Panc1 (cell line): ENCODE results near the gene CSTB. TPM values are rescaled to one million over a fixed set of nuclear protein-coding genes. Genes with fewer than 3 reads are reported as not detected.
A peak's percentile ranks its signal among the peaks of the same experiment; 100 is the strongest.

Experiments used
- ATAC-seq: fragments of 200-7000 bp; cut with Tn5 transposase; 2 replicates; pipeline ENCODE4 v1.9.1; 2020; ENCODE audit warnings: mild to moderate bottlenecking, moderate library complexity
- BruUV-seq: library from RNA; stranded (reverse); fragments of 400-500 nt; replicated peaks from 2 replicates; lab custom pipeline; 2021; lab: Mats Ljungman, UMichigan
- CTCF ChIA-PET: fragments of 300-600 bp; sonication (Branson Sonifier 250); formaldehyde crosslinking; loops from one replicate; lab custom pipeline; 2022; ENCODE audit warnings: antibody characterized with exemption; lab: Charles Lee
- POLR2A ChIA-PET: fragments of 300-600 bp; sonication (Branson Sonifier 250); formaldehyde crosslinking; loops from one replicate; lab custom pipeline; 2022; ENCODE audit warnings: antibody characterized with exemption; lab: Charles Lee
- DNase-seq: peaks from one replicate; pipeline ENCODE4 v3.0.0-alpha.2; 2010; ENCODE audit warnings: low read depth, low spot score
- H3K27ac ChIP-seq: 2 replicates; pipeline ENCODE4 v1.5.1; 2011; ENCODE audit warnings: mild to moderate bottlenecking, low read length, inconsistent platforms
- H3K27me3 ChIP-seq: fragments of 200-500 bp; sonication (Bioruptor generic); 2 replicates; pipeline ENCODE4 v1.6.0; 2014; ENCODE audit warnings: low read length, inconsistent platforms; ENCODE audit not compliant: control insufficient read depth, insufficient read depth
- H3K36me3 ChIP-seq: fragments of 200-500 bp; sonication (Bioruptor generic); 2 replicates; pipeline ENCODE4 v1.5.1; 2014; ENCODE audit warnings: inconsistent platforms, mild to moderate bottlenecking, low read length, moderate library complexity; ENCODE audit not compliant: control insufficient read depth, insufficient read depth
- H3K4me1 ChIP-seq: 2 replicates; pipeline ENCODE4 v1.5.1; 2011; ENCODE audit warnings: inconsistent platforms, mild to moderate bottlenecking, low read length, moderate library complexity; ENCODE audit not compliant: control insufficient read depth, insufficient read depth
- H3K4me3 ChIP-seq, 2 experiments: 2 replicates each; pipeline ENCODE4 v1.5.1; 2011 to 2012; ENCODE audit warnings: low read depth in 2 of 2, low read length in 2 of 2, mild to moderate bottlenecking in 2 of 2, inconsistent platforms in 1 of 2, moderate library complexity in 1 of 2
- H3K9me3 ChIP-seq: fragments of 200-500 bp; sonication (Bioruptor generic); 2 replicates; pipeline ENCODE4 v1.5.1; 2014; ENCODE audit warnings: low read depth, mild to moderate bottlenecking, inconsistent platforms, low read length, moderate library complexity; ENCODE audit not compliant: control insufficient read depth, insufficient read depth
- POLR2AphosphoS5 ChIP-seq: IDR thresholded peaks from 2 replicates; pipeline ENCODE4 v1.6.1; 2012; ENCODE audit warnings: mild to moderate bottlenecking, low read depth, low read length, moderate library complexity
- SIN3A ChIP-seq: IDR thresholded peaks from 2 replicates; pipeline ENCODE4 v1.6.1; 2012; ENCODE audit warnings: low read depth, mild to moderate bottlenecking, low read length, moderate library complexity, borderline replicate concordance; ENCODE audit not compliant: insufficient read depth
- TCF7L2 ChIP-seq: IDR thresholded peaks from 2 replicates; pipeline ENCODE4 v1.6.1; 2011; ENCODE audit warnings: mild to moderate bottlenecking, low read depth, low read length, inconsistent platforms
- in situ Hi-C: cut with HindIII; loops from 2 replicates; pipeline ENCODE4 v1.10.0; 2016; ENCODE audit warnings: low sequenced_read_pairs, low pct_unique_long_range_greater_than_20kb
- intact Hi-C: fragments of 100-400 bp; cut with micrococcal nuclease; formaldehyde crosslinking; loops from one replicate; pipeline ENCODE4 v1.10.0; 2022; ENCODE audit not compliant: unreplicated experiment
- total RNA-seq: library from RNA; stranded (reverse); gene quantifications from one replicate; pipeline ENCODE4 v1.2.1, GENCODE V29; 2021; ENCODE audit not compliant: unreplicated experiment
- TF ChIP-seq, protein P1 (sequence below): fragments of 450-650 bp; IDR thresholded peaks from 2 replicates; pipeline ENCODE4 v1.5.1; 2017; ENCODE audit warnings: mild to moderate bottlenecking
- TF ChIP-seq, protein P2 (sequence below), 2 experiments: IDR thresholded peaks; 2 replicates each; pipeline ENCODE4 v1.6.1; 2011 to 2012; ENCODE audit warnings: low read depth in 2 of 2, control low read depth in 1 of 2, low read length in 1 of 2, mild to moderate bottlenecking in 1 of 2, moderate library complexity in 1 of 2; ENCODE audit not compliant: insufficient read depth in 1 of 2

Gene CSTB
- total RNA-seq, 1 experiment from 2014 or later: 72.5 TPM

DNA sequence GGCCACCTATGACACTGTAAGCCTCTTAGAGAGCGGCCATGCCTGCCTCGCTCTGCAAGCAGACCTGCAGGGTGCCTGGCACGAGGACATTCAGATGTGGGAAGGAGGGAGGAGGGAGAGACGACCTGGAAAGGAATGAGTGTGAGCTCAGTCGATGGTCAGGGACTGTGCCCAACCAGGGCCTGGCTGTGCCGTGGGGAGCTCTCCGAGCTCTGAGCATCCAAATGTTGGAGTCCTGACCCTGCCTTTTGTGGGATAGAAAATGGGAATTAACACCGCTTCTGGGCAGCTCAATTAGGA lies 7.3 kb downstream of the CSTB start:
- no TSS peak for BruUV-seq
- intact Hi-C loops (no loop called here), in situ Hi-C loops (no loop called here)
- POLR2A ChIA-PET: no interaction called here
- peaks cover 29% of the 10 kb centered on the region for H3K4me1 ChIP-seq
- no peak overlapping the region for H3K4me3 ChIP-seq
- DNase-seq: no peak
- no peaks in the 10 kb centered on the region for H3K9me3 ChIP-seq
- H3K27me3 ChIP-seq: no peaks in the 10 kb centered on the region
- peak; percentile 12 for ATAC-seq
- H3K27ac ChIP-seq: peak overlapping the region; percentile 73; the same call in 1 of the 2 replicates
- CTCF ChIA-PET: no interaction called here
- H3K36me3 ChIP-seq: no peaks in the 10 kb centered on the region
- TF ChIP-seq, protein P1, sequence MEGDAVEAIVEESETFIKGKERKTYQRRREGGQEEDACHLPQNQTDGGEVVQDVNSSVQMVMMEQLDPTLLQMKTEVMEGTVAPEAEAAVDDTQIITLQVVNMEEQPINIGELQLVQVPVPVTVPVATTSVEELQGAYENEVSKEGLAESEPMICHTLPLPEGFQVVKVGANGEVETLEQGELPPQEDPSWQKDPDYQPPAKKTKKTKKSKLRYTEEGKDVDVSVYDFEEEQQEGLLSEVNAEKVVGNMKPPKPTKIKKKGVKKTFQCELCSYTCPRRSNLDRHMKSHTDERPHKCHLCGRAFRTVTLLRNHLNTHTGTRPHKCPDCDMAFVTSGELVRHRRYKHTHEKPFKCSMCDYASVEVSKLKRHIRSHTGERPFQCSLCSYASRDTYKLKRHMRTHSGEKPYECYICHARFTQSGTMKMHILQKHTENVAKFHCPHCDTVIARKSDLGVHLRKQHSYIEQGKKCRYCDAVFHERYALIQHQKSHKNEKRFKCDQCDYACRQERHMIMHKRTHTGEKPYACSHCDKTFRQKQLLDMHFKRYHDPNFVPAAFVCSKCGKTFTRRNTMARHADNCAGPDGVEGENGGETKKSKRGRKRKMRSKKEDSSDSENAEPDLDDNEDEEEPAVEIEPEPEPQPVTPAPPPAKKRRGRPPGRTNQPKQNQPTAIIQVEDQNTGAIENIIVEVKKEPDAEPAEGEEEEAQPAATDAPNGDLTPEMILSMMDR: no peak
- TF ChIP-seq, protein P2, sequence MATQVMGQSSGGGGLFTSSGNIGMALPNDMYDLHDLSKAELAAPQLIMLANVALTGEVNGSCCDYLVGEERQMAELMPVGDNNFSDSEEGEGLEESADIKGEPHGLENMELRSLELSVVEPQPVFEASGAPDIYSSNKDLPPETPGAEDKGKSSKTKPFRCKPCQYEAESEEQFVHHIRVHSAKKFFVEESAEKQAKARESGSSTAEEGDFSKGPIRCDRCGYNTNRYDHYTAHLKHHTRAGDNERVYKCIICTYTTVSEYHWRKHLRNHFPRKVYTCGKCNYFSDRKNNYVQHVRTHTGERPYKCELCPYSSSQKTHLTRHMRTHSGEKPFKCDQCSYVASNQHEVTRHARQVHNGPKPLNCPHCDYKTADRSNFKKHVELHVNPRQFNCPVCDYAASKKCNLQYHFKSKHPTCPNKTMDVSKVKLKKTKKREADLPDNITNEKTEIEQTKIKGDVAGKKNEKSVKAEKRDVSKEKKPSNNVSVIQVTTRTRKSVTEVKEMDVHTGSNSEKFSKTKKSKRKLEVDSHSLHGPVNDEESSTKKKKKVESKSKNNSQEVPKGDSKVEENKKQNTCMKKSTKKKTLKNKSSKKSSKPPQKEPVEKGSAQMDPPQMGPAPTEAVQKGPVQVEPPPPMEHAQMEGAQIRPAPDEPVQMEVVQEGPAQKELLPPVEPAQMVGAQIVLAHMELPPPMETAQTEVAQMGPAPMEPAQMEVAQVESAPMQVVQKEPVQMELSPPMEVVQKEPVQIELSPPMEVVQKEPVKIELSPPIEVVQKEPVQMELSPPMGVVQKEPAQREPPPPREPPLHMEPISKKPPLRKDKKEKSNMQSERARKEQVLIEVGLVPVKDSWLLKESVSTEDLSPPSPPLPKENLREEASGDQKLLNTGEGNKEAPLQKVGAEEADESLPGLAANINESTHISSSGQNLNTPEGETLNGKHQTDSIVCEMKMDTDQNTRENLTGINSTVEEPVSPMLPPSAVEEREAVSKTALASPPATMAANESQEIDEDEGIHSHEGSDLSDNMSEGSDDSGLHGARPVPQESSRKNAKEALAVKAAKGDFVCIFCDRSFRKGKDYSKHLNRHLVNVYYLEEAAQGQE (IDR thresholded peaks at IDR 0.05; ENCODE audit: insufficient read depth in 1 of 2, low read depth in 2 of 2, low read length in 1 of 2): no peak
- no peak for TF ChIP-seq POLR2AphosphoS5
- no peak for TF ChIP-seq TCF7L2
- no peak for TF ChIP-seq SIN3A

DNA sequence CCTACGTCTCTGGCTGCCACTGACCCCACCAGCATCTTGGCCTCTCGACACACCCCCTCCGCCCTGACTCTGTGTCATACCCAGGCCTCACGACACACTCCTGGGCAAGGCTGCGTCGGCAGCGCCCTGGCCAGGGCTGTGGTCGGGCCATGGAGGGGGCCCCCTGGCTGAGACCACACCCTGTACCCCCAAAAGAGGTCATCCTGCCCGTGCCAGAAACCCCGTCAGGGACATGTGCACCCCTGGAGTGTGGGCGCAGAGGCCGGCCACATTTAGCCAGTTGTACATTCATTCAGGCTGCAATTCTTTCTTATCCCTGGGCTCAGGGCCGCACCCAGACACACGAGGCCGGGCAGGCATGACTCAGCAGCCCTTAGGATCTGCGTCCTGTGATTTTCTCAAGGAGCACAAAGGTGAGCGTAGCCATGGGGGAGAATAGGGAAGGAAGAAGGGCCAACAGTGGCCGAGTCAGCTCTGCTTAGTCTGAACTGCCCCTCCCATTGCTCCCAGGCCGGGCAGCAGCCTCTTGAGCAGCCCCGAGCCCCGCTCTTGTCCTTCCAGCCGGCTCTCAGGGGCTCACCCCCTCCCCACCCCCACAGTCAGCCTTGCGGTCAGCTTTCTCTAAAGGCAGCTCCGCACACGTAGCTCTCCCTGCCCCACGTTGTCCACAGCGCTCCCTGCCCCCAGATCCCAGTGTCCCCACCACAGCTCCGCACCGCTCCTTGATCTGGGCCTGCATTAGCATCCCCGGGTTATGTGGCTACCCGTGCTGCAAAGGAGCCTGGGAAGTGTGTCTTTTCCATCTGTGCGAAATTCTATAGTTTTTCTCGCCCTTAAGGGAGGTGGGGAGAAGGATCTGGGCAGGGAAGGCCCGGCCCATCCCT lies 7.9 kb downstream of the CSTB start:
- in situ Hi-C loops (no loop called here), intact Hi-C loops (no loop called here)
- BruUV-seq: no TSS peak
- H3K27me3 ChIP-seq: no peaks in the 10 kb centered on the region
- no peaks in the 10 kb centered on the region for H3K36me3 ChIP-seq
- no peak; the same call in 1 of the 2 replicates for TF ChIP-seq POLR2AphosphoS5
- no peak for TF ChIP-seq TCF7L2
- no peak for TF ChIP-seq SIN3A
- TF ChIP-seq, protein P1: no peak
- TF ChIP-seq, protein P2 (IDR thresholded peaks at IDR 0.05; ENCODE audit: insufficient read depth in 1 of 2, low read depth in 2 of 2, low read length in 1 of 2): no peak
- ChIA-PET CTCF (no interaction called here), POLR2A (no interaction called here)
- peak overlapping the region; percentile 73 for H3K27ac ChIP-seq
- no peaks in the 10 kb centered on the region for H3K9me3 ChIP-seq
- H3K4me3 ChIP-seq: no peak overlapping the region
- ATAC-seq: peak; percentile 54
- no peak for DNase-seq
- peaks cover 30% of the 10 kb centered on the region for H3K4me1 ChIP-seq
